Rectal smooth muscle tissue (tissue), 1 donor: ENCODE data around the gene PCDHGB5.
"Not testable (repeated sequence)": the region's sequence is repeated elsewhere in the genome, so short reads cannot be mapped to it uniquely, and the experiment has no call there.

Source experiments
- H3K27ac ChIP-seq: one replicate; pipeline ENCODE4 v1.7.0; 2013; ENCODE audit warnings: low read depth, low read length, inconsistent platforms
- H3K27me3 ChIP-seq: one replicate; pipeline ENCODE4 v1.7.0; 2013; ENCODE audit warnings: low read length; ENCODE audit not compliant: control insufficient read depth, insufficient read depth
- H3K36me3 ChIP-seq: one replicate; pipeline ENCODE4 v1.7.0; 2013; ENCODE audit warnings: low read length; ENCODE audit not compliant: control insufficient read depth, insufficient read depth
- H3K4me1 ChIP-seq: one replicate; pipeline ENCODE4 v1.7.0; 2013; ENCODE audit warnings: low read length; ENCODE audit not compliant: control insufficient read depth, insufficient read depth
- H3K4me3 ChIP-seq: one replicate; pipeline ENCODE4 v1.7.0; 2013; ENCODE audit warnings: low read length
- H3K9ac ChIP-seq: one replicate; pipeline ENCODE4 v1.7.0; 2013; ENCODE audit warnings: low read length

The PCDHGB5 gene

GRCh38 chr5:141387557-141388311 lies 10.0 kb upstream of the PCDHGB5 start, which contains the start of gene PCDHGB4:
Gene PCDHGB4, plus strand, starts transcription at chr5:141387698. Its CDS starts 187 bp downstream, at chr5:141387885.
- not testable (repeated sequence) for H3K27me3 ChIP-seq, H3K9ac ChIP-seq

GRCh38 chr5:141388661-141389060 lies 9.1 kb upstream of the PCDHGB5 start:
- Histone ChIP-seq H3K27ac (no peak overlapping the region), H3K9ac (no peak overlapping the region), H3K36me3 (no peaks in the 10 kb centered on the region), H3K27me3 (no peaks in the 10 kb centered on the region), H3K4me1 (no peaks in the 10 kb centered on the region), H3K4me3 (no peak overlapping the region)

More at GRCh38 chr5:141387557-141388311, 10.0 kb upstream of the PCDHGB5 start, which contains the start of gene PCDHGB4:
- not testable (repeated sequence) for H3K27ac ChIP-seq, H3K36me3 ChIP-seq, H3K4me1 ChIP-seq, H3K4me3 ChIP-seq

- Histone ChIP-seq H3K27ac (no peak overlapping the region), H3K27me3 (no peaks in the 10 kb centered on the region), H3K4me1 (no peaks in the 10 kb centered on the region), H3K9ac (no peak overlapping the region), H3K36me3 (no peaks in the 10 kb centered on the region), H3K4me3 (peak overlapping the region; percentile 29)
These were observed 8.3 kb upstream of the PCDHGB5 start for GRCh38 chr5:141389153-141390042.

- no peaks in the 10 kb centered on the region for H3K27me3 ChIP-seq
- H3K9ac ChIP-seq: no peak within 1 kb of the TSS
- H3K4me1 ChIP-seq: no peaks in the 10 kb centered on the region
- H3K27ac ChIP-seq: no peak within 1 kb of the TSS
- H3K4me3 ChIP-seq: peak within 1 kb of the TSS; percentile 29
- H3K36me3 ChIP-seq: no peaks in the 10 kb centered on the region
These were observed 5.1 kb upstream of the PCDHGB5 start, which contains the start of gene PCDHGA8 for GRCh38 chr5:141392429-141393198. Gene PCDHGA8, plus strand, starts transcription at chr5:141392633. Its CDS starts 181 bp downstream, at chr5:141392814.

- H3K4me1 ChIP-seq: no peaks in the 10 kb centered on the region
These were observed 4.5 kb upstream of the PCDHGB5 start for GRCh38 chr5:141393267-141393666.

GRCh38 chr5:141394401-141395187 lies 3.2 kb upstream of the PCDHGB5 start:
- not testable (repeated sequence) for H3K36me3 ChIP-seq, H3K27me3 ChIP-seq, H3K4me3 ChIP-seq, H3K4me1 ChIP-seq, H3K27ac ChIP-seq, H3K9ac ChIP-seq

More at GRCh38 chr5:141393267-141393666, 4.5 kb upstream of the PCDHGB5 start:
- H3K36me3 ChIP-seq: no peaks in the 10 kb centered on the region
- H3K27ac ChIP-seq: no peak overlapping the region
- no peak overlapping the region for H3K9ac ChIP-seq
- H3K4me3 ChIP-seq: no peak overlapping the region
- H3K27me3 ChIP-seq: no peaks in the 10 kb centered on the region

- H3K36me3 ChIP-seq: no peaks in the 10 kb centered on the region
- H3K27ac ChIP-seq: no peak overlapping the region
- no peaks in the 10 kb centered on the region for H3K4me1 ChIP-seq
- H3K27me3 ChIP-seq: no peaks in the 10 kb centered on the region
- no peak overlapping the region for H3K4me3 ChIP-seq
- H3K9ac ChIP-seq: no peak overlapping the region
These were observed 861 bp downstream of the PCDHGB5 start for GRCh38 chr5:141398608-141399007.

- H3K4me1 ChIP-seq: no peaks in the 10 kb centered on the region
- H3K4me3 ChIP-seq: peak overlapping the region; percentile 36
- no peak overlapping the region for H3K9ac ChIP-seq
- no peaks in the 10 kb centered on the region for H3K27me3 ChIP-seq
- H3K27ac ChIP-seq: no peak overlapping the region
- no peaks in the 10 kb centered on the region for H3K36me3 ChIP-seq
These were observed 2.0 kb downstream of the PCDHGB5 start for GRCh38 chr5:141399555-141400258.

- H3K4me3 ChIP-seq: peak within 1 kb of the TSS; percentile 40
- H3K9ac ChIP-seq: no peak within 1 kb of the TSS
- no peaks in the 10 kb centered on the region for H3K36me3 ChIP-seq
- H3K4me1 ChIP-seq: no peaks in the 10 kb centered on the region
- no peaks in the 10 kb centered on the region for H3K27me3 ChIP-seq
- H3K27ac ChIP-seq: no peak within 1 kb of the TSS
These were observed 5.0 kb downstream of the PCDHGB5 start, which contains the start of gene PCDHGA9 for GRCh38 chr5:141402553-141403243. Gene PCDHGA9, plus strand, starts transcription at chr5:141402778. Its CDS starts 175 bp downstream, at chr5:141402953.

- Histone ChIP-seq H3K36me3 (no peaks in the 10 kb centered on the region), H3K4me3 (peak overlapping the region; percentile 40), H3K27me3 (no peaks in the 10 kb centered on the region)
These were observed 5.6 kb downstream of the PCDHGB5 start for GRCh38 chr5:141403387-141403786.

More at GRCh38 chr5:141403387-141403786, 5.6 kb downstream of the PCDHGB5 start:
- no peak overlapping the region for H3K9ac ChIP-seq
- H3K4me1 ChIP-seq: no peaks in the 10 kb centered on the region
- H3K27ac ChIP-seq: no peak overlapping the region
